HG03439 (cell line): ENCODE measurements around the gene CCNDBP1.
"Not testable (repeated sequence)": the region's sequence is repeated elsewhere in the genome, so short reads cannot be mapped to it uniquely, and the experiment has no call there.

Source experiments
- ATAC-seq: cut with Tn5 transposase; IDR thresholded peaks from one replicate; pipeline ENCODE4 v1.9.1; 2021; ENCODE audit warnings: mild to moderate bottlenecking, moderate library complexity; ENCODE audit not compliant: unreplicated experiment

The CCNDBP1 gene

DNA sequence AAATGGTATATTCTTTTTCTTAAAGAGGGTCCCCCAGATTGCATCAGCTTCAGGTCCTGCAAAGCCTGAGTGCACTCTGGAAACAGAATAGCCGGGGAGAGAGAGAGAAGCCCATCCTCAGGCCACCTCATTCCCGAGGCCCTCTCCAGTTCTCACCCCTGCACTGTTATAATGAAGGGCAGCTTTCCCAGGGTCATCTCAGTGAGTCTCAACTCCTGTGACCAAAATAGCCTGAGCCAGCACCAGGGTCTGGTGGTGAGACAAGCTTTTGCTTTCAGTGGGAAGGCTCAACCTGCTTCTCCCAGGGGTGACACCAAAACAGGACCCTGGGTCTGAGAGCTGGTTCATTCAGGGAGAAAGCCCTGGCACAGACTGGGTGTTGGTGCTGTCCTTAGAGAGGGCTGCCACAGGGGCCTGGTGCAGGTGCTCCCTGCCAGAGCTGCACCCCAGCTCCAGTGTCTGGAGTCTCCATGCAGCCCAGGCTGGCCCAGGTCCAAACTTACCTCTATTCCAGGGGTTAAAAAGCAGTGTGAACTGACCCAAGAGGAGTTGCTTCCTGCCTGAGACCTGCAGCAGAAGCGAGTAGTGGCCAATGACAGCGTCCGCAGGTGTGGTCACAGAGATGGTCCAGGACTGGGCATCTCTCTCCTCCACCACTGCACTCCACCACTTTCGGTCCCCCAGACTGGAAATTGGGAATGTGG lies 29.5 kb downstream of the CCNDBP1 start:
- ATAC-seq, result no peak

DNA sequence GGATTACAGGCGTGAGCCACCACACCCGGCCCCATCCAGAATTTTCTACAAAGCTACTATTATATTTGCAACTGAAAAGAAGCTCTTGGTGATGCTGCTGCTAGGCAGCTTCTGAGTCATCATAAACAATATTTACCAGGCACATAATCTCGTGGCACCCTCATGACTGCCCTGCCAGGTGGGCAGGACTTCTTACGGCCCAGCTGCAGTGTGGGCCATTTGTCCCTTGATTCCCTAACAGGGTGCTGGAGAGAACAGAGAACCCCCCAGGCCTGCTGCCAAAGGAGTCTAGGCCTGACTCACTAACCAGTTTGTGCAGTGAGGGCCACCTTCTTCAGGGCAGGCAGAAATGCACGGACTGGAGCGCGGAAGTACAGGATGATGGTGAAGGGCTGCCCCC lies 30.8 kb downstream of the CCNDBP1 start:
- ATAC-seq, result no peak

DNA sequence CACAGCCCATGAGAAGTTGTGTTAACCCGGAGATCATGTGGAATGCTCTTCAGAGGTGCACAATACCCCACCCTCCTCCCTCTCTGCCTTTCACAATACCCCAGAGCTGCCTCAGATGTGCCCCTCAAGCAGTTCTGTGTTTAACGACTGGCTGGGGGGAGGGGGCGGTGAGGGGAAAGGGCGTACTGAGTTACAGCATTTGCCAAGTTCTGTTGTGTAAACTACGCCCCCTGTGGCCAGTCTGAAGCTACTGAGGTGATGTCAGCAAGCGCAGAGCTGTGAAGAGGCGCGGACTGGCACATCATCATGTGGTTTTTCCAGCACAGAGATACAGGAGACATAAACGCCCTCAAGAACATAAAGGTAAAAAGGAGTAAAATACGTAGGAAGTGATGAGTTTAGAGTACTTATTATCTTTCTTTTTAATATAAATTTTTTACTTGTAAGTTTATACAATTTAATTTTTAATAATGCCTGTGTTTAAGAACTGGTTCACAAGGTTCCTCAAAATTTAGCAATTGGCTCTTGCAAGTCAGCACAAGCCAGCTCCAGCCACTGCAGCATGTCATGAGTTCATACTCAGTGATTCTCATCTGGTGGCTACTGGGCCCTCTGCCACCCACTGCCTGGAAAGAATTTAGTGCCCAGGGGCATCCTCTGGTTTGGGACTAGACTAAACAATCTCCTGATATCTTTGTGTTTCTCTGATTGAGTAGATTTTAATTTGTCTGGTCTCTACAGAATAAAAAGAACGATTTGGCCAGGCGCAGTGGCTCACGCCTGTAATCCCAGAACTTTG lies 33.9 kb downstream of the CCNDBP1 start:
- ATAC-seq, result no peak

DNA sequence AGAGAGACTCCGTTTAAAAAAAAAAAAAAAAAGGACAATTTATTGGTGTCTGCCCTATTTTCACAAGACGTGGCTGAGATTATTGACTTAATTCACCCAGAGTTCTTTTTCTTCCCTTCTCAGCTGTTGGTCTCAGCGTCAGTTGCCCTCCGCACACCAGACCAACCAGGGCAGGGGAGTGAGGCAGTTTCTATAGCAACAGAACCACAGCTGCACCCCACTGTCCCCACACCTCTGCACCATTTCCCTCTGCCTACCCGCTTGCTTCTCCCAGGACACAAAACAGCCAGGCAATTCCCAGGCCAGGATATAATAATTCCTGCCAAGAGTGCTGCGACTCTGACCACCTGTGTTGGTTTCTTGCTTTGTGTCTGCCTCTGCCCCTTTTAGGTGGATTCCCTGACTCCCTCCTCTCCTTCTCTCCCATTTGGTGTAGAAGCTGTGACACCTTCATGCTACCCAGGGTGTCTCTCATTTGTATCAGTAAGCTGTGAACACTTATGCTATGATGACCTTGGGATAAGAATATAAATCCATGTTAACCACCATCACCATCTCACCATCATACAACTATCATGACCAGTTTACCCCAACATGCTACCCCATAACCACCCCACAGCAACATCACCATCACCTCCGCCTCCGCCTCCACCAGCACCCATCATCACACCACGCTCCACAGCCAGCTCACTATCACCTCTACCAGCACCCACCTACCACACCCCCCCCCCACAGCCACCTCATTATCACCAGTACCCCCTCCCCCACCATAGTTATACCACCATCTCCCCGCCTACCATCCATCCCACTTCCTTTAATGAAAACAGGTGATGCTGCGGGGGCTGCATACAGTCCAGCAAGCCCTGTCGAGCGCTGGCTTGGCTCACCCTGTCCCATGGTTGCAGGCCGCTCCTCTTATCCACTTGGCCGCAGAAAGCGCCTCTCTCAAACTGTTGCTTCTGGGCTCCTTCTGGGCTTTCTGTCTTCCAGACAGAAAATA lies 35.0 kb downstream of the CCNDBP1 start:
- ATAC-seq, result no peak

DNA sequence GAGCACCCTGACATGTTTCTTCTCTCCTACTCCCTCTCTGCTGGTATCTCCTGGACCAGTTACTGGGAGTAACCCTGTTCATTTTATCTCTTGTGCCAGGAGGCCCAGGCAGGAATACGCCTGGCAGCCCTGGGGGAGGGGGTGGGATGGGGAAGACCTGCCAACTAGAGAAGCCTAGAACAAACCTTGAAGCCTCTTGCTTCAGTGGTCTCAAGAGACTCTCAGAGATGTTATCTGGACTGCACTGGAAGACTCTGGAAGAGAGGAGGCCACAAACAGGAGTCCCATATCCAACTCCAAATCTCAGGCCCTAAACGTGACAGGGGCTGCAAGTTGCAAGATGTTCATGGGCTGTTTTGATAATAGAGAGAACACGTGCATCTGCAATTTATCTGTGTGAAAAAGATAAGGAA lies 35.8 kb downstream of the CCNDBP1 start, which contains the start of gene EPB42:
EPB42 (minus strand) TSS at position 28 of the 413 bp plus-strand sequence. CDS start 193 bp downstream, outside the sequence.
- ATAC-seq, result no peak

DNA sequence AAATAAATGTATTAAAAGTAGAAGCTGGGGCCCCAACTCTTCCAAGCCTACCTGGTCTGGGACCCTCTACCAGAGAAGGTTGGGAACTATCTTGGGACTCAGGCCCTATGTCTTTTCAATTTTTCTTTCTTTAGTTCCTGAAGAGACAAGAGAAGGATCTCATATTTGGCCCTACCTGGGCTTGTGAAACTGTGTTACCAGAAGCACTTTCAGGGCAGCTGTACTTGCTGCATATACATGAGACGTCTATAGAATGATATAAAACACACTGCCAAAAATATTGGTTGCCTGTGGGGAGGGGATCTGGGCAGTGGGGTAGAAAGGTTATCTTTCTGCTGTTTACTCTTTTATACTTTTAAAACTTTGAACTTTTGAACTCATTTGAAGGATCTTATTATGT lies 36.2 kb downstream of the CCNDBP1 start:
- ATAC-seq, result no peak

DNA sequence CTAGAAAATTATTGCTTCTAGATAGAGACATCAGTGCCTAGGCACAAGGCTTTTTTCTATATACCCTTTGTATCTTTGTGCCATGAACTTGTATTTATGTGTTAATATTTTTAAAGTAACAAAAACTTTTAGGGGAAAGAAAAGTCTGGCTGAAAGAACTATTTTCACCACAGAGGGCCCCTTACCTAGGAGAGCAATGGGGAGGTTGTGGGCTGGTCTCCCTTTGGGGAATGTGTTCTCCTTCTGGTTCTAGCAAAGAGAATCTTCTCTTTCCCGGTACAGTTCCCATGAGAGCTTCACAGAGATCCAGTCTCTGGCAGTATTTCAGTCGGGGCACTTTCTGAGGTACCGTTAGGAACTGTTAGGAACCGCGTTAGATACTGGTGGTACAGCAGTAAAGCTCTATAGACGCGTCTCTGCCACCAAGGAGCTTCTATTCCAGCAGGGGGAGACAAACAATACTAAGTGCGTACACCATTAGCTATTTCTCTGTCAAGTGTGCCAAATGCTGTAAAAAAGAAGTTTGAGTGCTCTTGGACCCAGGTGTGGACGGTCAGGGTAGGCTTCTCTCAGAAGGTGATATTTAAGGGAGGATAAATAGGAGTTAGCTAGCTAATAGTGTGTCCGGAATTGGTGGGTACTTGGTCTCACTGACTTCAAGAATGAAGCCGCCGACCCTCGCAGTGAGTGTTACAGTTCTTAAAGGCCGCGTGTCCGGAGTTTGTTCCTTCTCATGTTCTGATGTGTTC lies 40.2 kb downstream of the CCNDBP1 start:
- no peak for ATAC-seq

DNA sequence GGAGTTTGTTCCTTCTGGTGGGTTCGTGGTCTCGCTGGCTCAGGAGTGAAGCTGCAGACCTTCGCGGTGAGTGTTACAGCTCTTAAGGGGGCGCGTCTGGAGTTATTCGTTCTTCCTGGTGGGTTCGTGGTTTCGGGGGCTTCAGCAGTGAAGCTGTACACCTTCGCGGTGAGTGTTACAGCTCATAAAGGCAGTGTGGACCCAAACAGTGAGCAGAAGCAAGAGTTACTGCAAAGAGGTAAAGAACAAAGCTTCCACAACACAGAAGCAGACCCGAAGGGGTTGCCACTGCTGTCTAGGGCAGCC lies 40.7 kb downstream of the CCNDBP1 start:
- not testable (repeated sequence) for ATAC-seq

DNA sequence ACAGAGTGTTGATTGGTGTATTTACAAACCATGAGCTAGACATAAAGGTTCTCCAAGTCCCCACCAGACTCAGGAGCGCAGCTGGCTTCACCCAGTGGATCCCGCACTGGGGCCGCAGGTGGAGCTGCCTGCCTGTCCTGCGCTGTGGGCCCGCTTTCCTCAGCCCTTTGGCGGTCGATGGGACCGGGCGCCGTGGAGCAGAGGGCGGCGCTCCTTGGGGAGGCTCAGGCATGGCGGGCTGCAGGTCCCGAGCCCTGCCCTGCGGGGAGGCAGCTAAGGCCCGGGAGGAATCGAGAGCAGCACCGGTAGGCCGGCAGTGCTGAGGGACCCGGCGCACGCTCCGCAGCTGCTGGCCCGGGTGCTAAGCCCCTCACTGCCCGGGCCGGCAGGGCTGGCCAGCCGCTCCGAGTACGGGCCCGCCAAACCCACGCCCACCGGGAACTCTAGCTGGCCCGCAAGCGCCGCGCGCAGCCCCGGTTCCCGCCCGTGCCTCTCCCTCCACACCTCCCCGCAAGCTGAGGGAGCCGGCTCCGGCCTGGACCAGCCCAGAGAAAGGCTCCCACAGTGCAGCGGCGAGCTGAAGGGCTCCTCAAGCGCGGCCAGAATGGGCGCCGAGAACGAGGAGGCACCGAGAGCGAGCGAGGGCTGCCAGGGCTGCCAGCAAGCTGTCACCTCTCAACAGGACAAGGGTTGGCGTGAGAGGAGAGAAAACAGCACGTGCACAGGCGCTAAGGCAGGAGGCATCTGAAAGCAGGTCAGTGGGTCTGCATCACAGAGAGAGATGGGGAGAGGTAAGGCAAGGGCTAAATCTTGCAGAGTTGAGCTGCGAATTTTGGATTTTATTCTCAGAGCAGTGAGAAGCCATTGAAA lies 41.5 kb downstream of the CCNDBP1 start:
- no peak for ATAC-seq

DNA sequence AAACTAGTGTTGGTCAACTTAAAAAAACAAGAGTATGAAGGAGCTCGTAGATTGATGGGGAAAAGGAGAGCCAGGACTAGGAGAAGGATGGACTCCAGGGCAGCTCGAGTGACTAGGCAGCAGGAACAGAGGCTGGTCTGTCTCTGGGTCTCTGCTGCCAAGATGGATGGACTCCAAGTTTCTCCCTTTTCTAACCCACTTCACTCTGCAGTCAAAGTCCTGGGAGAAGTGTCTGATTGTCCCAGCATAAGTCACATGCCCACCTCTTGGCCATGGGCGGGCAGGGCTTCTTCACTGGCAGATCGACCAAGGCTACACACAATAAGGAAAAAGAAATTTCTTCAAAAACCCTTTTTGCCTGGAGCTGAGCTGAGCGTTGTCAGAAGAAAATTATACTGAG lies 44.8 kb downstream of the CCNDBP1 start:
- ATAC-seq, result no peak

DNA sequence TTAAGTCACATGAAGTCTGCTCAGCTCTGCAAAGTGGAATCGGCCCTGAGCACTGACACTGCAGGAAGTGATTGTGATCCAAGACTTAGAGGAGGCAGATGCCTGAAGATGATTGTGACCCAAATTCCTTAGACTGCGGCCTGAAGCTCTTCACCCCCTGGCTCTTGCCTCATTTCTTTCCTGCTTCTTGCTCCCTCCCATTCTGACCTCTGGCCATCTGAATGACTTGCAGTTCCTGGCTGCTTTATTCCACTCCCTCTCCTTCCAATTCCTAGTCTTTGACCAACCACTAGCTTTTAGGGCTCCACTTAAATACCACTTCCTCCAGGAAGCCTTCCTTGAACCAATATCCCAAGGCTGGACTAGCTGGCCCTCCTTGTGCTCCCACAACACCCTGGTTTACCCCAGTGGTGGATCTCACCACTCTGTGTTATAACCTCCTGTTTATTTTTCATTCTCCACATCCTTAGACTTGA lies 45.5 kb downstream of the CCNDBP1 start:
- ATAC-seq, result no peak

DNA sequence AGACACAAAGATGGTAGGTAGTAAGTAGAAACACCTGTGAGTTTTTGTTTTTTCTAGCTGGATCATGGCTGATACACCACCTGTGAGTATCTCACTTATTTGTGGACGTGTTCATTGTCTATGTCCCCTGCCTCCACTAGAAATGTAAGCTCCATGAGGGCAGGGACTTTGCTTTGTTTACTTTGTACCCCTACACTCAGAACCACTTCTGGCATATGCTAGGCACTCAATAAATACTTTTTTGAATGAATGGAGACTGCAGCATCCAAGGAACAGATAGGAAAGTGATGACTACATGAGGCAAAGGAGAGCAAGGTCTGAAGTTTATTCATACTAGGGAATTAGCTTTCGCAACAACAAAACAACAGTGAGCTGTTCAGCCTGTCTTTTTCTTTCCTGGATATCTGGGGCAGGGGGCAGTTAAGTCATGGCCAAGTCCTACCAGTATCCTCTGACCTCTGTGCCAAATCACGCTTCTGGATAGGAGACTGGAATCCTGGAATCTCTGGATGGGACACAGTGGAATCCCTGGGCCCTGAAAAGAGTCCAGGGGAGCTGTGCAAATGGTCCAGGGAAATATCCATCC lies 47.2 kb downstream of the CCNDBP1 start:
- no peak for ATAC-seq

DNA sequence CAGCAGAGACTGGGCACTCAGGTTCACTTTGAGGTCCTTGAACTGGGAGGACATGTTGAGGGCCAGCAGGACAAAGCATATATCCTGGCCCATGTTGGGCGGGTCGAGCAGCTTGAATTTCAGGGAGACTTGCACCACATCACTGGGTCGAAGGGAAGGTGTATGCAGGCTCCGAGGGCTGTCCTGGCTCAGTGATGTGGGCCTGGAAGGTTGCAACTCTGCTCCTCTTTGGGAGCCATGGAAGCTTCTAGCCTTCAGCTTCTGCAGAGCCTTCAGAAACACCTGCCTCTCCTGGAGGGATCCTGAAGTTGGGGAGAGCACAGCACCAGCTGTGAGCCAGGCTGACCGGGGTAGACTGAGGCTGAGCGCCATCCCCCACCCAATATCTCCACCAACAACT lies 50.3 kb downstream of the CCNDBP1 start:
- no peak for ATAC-seq

DNA sequence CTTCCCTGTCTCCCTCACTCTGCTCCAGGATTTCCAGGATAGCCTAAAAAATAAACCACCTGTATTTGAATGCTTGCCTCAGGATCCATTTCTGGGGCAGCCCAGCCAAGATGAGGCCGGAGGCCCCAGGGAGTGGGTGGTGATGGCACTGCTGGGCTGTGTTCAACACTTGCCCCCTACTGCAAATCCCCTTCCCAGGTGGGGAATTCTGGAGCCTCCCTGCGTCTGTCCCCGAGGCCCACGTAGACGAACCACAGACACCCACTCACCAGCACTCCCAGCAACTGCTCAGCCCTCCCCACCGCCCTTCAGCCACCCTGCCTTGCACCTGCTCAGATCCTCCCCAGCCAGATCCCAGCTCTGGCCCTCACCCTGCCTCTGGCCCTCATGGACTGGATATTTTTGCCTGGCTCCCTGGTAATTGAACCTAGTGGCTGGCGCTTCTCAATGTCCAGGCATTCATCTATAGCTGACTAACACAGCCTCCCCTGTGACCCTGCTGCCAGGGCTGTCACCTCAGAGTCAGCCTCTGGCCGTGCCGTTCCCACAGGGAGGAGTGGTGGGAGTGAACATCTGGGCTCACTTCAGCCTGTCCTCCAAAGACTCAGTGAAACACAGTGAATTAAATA lies 52.8 kb downstream of the CCNDBP1 start:
- no peak for ATAC-seq

DNA sequence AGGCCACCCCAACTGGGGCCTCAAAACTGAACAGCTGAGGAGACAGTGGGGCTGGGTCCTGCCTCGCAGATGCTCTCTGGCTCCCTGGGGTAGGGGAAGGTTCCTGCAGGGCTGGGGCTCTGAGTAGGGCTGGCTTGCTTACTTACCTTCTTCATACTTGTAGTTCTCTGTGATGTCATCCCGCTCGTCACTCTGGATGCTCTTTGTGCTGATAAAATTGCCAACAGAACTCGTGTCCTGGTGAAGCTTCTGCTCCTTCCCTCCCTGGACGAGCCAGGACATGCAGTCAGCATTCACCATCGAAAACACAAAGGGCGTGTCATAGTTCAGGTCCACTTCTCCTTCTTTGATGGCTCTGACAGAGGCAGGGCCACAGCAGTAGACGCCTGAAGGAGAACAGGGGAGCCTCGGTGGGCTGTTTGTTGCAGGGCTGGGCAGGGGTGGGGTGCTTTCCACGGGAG lies 53.5 kb downstream of the CCNDBP1 start:
- no peak for ATAC-seq

DNA sequence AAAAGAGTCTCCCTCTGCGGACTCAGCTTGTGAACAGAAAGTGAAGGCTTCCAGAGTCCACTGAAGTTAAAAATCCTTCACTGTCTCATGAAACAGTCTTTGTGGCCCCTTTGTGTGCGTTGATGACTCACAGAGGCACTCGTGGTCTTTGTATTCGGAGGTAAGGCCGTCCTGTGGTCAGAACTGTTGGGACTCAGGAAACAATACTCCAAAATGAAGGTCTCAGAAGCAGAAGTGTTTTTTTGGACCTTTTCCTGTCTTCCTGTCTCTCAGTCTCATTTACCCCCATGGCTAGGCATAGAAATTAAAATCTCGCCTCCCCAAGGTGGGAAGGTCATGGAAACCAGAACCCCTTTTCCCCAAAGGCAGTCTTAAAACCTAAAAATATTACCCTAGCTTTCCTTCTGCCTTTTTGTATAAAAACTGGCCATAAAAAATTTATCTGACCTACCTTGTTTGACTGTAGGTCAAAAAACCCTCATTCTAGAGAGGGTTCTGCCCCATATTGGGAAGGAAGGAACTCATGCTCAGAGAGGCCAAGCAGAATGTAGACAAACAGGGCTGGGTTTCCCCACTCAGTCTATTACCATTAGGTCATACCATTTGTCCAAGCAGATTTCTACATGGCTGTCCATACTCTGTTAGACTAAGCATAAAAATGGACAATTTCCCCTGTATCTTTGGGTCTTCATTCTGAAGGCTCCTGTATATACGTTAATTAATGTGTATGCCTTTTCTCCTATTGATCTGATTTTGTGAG lies 54.7 kb downstream of the CCNDBP1 start:
- no peak for ATAC-seq

DNA sequence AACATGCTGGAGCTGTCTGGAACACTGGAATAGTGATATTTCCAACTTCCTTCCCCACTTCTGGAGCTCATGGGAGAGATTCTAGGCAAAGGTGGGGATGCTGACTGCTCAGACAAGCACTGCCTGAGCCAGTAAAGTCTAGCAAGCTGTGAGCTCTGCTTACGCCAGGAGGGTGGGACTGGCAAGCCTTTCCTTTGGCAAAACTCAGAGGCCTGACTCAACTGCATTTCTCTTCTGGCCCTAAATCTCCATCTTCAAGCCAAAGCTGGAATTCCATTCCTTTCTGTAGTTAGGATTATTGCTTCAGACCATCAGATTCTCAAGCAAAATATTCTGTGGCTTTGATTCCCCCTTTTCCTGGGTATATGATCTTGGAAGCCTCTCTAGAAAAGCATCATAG lies 55.9 kb downstream of the CCNDBP1 start:
- no peak for ATAC-seq

DNA sequence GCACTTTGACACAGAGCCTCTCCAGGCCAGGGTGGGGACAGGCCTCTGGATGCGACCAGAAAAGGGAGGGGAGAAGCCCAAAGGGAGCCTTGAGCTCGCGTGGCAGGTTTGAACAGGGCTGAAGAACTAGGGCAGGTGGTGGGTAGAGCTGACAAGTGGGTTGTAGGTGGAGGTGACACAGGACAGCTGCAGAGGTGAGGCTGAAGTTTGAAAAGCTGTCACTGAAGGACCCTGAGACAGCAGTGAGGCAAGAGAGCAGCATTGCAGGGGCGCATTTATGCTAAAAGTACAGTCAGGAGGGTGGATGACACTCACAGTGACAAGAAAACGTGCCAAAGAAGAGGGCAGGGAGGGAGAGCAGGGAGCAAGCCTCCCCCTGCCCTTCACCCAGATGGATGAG lies 57.4 kb downstream of the CCNDBP1 start:
- ATAC-seq, result no peak
